NCI-H82 treated with DMSO at 0.1 percent for 48 hours (cell line): ENCODE results near the gene SH3RF3.

Experiments
- DNase-seq: peaks from one replicate; lab custom pipeline; 2025; ENCODE audit not compliant: unreplicated experiment; lab: John Stamatoyannopoulos, UW

The SH3RF3 gene

DNA sequence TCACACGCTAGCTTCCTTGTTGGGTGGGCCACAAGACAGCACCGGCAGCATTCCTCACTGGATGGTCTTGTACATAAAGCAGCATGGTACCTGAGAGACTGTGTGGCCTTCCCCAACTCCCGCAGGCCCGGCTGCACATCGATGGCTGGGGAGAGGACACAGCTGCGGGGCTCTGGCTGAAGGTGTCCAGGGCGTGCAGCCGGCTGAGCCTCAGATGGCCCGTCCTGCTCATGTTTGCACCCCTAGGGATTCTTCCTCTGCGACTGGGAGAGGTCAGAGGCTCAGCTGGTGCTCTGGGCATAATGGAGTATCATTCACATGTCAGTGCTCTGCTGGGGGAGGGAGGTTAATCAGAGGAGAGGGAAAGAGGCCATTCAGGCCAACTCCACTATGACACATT is 276.9 kb downstream of the SH3RF3 start:
- no peak for DNase-seq

DNA sequence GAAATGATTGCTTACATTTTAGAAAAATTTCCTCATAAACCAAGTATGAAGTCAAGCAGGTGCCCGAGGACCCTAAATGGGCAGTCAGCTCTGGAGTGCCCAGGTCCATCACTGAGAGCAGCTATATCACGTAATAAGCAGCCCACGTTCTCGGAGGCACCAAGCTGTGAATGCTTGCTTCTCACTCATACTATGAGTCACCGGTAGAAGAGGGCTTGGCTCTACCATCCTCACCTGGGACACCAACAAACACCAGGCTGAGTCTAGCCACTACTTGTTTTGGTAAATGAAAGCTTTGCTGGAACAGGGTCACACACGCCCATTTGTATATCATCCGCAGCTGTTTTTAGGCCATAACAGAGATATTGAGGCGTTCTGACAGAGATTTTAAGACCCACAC is 277.3 kb downstream of the SH3RF3 start:
- no peak for DNase-seq

DNA sequence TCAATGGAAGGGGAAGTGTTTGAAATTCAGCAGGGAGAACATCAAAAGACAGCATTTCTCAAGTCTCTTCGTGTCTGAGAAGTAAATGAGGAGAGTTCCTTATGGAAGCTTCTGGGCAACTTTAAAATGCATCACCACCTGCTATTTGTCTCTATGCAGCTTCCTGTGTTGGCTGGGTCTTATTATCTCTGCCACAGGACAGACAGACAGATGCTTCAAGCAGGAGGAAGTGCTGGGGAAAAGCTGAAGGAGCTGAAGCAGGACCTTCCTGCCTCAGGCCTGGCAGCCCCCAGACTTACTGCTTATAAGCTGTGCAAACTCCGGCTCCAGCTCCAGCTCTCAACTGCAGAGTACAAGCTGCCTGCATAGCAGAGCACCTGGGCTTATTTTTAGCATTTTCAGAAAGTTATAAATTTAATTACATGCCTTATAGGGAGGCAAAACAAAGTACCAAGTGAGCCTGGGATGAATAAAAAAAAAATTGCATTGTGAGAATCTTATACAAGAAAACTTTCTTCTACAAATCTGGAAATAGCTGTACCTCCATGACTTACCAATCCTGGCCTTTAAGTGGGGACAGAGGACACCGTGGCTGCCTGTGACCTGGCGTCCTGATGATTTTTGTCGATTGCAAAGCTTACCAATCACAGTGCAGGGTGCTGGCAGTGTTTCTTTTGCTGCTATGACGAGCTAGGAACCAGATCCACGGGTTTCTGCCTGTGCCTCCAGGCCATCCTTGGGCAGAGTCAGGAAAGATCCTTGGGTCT is 278.5 kb downstream of the SH3RF3 start:
- DNase-seq, result no peak

DNA sequence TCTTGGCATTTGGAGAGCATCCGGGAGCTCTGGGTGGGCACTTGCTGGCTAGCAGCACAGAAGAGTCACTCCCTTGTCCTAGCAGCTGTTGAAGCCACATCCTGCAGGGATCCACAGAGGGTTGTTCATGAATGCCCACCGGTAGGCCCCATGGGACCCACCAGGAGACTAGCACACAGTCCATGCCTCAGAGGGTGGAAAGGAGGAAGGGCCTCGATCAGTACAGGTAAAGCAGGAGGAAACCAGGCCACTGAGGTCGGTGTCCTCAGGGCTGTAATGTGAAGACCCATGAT is 279.0 kb downstream of the SH3RF3 start:
- no peak for DNase-seq

DNA sequence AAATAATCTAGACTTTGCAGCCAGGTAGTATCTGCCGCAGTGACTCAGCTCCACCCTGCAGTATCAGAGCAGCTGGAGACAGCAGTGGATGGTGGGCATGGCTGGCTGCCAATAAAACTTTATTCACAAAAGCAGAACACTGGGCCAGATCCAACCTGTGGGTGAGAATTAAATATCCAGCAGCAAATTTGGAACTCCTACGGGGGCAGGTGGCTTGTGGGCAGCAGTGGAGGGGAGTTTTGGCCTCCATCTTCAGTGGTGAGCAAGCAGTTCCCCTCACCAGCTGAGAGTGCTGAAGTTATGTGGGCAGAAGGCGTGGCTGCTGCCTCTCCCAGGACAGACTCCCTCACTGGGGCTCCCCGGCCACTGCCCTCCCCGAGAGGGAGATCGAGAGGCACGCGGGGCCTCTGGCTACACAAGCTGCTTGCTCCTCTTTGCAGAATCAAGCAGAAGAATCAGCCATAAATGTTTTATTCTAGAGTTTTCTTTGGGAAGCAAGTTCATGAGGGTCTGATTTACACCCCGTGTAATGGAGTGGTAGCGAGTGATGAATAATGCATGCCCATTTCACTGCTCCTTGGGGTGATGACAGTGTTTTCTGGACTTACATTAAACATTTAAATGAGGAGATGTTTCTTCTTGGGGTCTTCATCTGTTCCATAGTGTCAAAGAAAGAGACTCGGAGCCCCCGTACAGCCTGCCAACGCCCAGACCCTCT is 280.5 kb downstream of the SH3RF3 start:
- DNase-seq, result no peak

DNA sequence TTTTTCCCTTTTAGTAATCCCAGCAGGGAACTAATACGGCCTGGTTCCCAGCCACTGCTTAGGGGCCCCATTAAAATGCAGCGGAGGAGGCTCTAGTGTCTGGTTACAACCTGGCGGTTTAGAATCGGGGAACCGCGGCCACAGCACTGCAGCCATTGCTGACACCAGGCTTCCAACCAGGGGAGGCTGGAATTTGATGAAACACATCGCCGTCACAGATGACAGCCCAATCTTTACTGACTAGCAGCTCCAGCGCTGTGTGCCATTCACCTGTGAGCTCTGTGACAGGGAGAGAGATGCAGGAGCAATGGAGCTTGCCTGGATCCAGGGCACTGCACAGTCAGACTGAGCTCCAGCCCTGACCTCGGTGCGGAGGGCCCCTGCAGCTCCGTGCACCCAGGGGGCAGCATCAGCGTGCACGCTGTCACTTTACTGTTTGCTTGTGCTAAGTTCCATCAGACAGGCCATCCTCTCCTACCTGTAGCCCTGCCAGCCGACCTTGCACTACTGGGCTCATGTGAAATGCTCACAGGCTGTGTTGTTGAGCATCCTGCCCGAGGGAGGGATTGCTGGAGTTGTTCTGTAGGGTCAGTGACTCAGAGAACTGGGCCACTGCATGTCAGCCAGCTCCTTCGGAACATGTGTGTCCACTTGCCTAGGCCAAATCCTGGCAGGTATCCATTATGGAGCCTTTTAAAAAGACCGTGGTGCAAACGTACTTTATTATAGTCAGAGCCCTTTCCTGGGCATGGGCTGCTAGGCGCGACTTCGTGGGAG is 281.2 kb downstream of the SH3RF3 start:
- DNase-seq, result no peak

DNA sequence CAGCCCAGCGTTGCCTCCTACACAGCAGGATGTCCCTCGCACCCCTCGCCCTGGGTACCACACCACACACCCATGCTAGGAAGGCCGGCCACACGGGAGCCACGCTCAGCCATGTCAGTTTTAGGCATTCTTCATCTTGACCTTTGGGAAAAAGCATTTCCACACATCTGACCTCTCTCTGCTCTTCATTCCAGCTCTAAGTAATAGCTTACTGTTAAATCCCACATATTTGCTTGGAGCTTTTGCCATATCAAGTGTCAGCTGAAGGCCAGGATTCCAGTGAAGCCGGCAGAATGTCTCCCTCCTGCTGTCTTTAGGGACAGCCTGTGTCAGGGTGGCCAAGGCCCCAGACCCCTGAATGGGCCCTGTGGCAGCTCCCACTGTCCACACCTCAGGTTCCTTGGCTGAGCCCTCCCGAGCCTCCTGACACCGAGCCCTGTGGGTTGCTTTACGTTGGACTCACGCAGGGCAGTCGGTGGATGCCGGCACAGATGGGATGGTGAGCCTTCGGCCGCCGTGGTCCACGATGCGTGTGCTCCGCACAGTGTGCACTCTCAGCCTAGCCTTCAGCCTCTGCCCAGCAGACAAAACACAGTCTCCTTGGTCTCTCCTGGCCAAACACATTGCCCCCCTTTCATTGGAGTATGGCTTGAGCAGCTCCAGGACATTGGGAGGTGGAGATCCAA is 282.8 kb downstream of the SH3RF3 start:
- DNase-seq, result no peak

DNA sequence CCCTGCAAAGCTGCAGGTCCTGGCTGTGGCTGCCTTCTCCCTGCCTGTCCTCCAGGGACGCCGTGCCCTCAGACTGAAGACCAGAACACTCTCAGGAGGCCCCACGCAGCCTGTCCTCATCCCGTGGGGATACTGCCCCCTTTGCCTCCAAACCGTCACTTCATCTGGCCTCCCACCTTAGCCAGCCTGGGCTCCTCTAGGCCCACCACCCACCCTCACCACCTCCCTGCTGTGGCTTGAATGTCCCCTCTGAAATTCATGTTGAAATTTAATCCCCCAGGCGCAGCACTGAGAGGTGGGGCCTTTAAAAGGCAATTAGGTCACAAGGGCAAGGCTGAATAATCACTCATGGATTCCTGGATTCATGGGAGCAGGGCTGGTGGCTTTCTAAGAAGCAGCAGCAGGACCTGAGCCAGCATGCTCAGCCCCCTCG is 286.6 kb downstream of the SH3RF3 start:
- peak; percentile 1 for DNase-seq

DNA sequence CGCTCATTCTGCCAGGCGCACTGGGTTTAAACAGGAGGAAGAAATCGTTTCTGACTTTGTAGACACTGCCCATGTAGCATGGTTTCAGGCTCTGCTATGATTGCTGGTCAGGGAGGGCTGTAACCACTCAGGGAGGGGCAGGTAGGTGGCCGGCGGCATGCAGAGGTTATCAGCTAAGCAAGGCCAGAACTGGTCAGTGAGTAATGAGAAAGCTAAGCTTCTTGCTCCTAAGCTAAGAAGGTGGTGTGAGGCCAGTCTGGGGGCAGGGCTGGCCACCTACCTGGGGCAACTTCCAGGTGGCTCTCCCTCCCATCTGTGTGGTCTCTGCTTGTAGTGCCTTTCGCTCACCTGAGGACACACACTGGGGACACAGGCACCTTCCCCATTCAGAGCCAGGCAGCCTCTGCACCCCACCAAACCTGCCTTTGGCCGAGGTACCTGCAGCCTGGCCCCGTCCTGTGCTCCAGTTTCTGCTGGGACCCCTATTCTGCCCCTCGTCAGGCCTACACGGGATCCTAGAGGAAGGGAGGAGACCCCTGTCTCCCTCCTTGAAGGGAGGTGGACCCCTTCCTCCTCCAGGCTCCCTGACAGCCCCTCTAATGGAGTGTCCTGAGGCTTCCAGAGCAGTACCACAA is 288.8 kb downstream of the SH3RF3 start:
- no peak for DNase-seq

DNA sequence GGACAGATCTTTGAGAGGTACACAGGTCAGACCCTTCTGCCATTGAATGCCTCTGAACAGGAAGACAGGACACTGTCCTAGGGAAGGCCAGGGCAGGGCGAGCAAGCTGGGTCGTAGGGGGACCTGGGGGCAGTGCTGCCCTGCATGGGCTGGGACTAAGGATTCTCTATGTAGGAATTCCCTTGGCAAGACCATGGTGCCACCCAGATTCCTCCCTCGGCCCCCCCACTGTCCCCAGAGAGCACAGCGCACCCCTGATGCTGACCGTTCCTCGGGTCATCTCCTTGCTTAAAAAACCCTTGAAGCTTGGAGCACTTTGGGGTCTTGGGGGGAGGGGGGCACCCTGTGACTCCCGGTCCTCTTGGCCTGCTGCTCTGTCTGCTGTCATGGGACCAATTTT is 289.7 kb downstream of the SH3RF3 start:
- DNase-seq, result no peak

DNA sequence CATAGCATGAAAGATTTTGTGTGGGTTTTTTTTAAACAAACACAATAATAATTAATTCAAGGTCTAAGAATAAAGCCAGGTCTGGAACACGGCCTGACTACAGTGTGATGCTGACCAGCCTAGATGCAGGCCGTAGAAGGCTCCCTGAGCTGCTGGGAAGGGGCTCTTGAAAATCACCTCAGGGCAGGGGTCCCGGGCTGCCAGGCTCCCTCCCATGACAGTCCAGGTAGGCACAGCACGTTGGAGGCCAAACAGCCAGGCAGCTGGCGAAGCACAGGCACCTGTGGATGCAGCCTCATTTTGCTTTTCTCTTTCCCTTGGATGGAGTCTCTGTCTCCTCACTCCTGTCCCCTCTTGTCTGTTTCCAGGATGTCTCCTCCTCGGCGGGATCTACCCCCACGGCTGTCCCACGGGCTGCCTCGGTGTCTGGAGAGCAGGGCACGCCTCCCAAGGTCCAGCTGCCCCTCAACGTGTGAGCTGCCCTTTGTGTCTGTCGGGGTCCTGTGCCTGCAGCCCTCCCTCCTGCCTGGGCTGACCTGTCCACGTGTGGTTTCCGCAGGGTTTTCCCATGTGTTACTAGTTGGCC is 290.3 kb downstream of the SH3RF3 start:
- DNase-seq, result no peak

DNA sequence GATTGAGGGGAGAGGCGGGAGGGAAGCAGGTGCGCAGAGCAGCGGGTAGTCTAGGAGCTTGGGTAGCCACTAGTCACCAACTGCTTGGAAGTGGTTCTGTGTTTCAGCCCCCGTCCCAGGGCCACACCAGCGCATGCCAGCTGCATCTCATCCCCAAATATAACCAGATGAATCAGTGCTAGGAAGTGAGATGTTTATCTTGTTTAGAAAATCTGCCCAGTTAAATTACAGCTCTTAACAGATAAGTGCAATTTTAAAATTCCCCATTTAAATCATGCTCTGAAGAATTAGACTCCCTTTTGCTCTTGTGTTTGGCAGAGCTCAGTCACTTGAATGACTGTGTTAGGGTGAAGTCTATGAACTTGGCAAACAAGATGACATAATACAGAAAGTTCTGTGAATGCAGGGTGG is 291.0 kb downstream of the SH3RF3 start:
- DNase-seq, result no peak

DNA sequence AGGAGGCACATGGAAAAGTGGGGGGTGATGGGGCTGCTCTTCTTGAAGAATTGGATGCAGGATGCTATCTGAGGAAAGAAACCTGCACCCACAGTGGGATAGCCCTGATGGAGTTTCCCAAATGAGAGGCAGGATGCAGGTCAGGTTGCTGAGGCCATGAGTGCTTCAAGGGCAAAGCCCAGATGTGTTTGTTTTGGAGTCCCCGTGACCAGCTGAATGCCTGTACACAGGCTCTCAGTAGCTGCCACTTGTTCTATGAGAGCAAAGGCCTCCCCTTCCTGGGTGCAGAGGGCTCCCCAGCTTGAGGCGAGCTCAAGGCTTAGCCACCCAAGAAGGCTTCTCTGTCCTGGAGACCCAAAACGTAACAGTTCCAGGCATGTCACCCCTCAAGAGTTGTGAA is 292.1 kb downstream of the SH3RF3 start:
- DNase-seq, result no peak

DNA sequence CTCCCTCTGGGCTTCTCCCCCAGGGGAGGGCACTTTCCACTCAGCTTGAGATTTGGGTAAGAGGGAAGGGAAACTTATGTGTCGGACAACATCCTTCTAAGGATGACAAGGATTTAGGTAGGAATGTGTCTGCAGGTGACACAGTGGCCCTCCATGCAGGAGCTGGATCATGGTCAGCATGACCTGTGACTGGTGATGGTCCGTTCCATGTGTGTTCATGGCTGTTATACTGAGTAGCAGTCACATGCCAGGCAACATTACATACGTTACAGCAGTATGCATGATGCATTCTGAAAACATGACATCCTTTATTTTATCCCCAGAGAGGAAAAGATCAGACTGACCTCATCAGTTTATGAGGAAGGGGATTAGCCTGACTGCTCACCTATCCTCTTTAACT is 292.6 kb downstream of the SH3RF3 start:
- no peak for DNase-seq

DNA sequence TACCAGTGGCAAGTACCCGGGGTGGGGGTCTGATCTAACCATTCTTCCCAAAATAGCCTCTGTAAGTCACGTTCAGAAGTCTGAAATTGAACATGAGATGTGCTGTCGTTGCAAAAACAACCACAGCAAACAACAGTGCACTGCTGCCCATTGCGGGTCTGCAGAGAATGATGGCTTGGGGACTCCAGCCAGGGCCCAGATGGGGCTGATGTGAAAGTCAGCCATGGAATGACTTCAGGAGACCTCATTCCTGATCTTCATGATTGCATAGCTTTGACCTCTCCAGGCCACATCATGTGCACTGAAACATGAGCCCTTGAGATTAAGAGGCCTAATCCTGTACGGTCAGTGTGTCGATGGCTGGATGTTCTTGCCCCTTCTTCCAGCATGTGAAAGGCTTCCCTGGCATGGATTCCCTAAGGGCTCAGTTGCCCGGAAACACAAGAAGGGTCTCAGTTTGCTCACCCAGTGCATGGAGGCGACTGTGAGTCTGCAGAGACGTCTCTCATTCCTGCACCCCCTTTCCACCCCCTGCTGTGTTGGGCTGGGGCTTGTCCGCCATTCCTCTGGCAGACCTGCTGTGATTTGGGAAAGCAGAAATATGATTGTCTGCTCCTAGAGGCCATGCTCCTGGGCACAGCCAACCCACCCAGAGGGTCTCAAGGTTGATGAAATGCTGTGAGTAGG is 293.2 kb downstream of the SH3RF3 start:
- DNase-seq, result no peak

DNA sequence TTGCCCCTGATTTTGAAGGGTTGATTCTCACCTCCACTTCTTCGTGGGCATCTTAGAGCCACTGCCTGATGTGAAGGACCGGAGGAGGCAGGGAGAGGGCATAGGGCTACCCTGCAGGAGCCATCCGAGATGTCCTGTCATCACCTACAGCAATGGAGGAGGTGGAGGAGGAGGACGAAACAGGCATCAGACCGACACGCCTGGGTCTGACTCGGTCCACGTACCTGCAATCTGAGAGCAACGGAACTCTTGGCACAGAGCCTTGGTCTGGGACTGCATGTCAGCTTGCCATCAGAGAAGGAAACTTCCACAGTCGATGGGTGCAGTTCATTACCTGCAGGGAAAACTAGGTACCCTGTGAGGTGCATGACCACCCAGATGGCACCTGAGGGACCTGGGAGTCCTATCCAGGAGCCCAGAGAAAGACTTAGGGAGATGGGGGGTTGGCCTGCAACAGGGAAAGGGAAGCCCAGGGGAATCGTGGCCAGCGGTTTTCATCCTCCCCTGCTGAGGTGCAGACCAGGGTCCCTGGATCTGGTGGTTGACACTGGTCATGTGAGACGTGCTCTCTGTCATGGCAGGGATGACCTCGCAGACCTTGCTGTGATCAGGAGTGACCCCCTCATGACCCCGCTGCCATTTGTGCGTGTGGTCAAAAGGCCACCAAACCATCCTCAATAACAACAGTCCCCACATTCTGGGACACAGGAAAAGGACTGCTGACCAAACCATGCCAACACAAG is 293.9 kb downstream of the SH3RF3 start:
- DNase-seq, result no peak

DNA sequence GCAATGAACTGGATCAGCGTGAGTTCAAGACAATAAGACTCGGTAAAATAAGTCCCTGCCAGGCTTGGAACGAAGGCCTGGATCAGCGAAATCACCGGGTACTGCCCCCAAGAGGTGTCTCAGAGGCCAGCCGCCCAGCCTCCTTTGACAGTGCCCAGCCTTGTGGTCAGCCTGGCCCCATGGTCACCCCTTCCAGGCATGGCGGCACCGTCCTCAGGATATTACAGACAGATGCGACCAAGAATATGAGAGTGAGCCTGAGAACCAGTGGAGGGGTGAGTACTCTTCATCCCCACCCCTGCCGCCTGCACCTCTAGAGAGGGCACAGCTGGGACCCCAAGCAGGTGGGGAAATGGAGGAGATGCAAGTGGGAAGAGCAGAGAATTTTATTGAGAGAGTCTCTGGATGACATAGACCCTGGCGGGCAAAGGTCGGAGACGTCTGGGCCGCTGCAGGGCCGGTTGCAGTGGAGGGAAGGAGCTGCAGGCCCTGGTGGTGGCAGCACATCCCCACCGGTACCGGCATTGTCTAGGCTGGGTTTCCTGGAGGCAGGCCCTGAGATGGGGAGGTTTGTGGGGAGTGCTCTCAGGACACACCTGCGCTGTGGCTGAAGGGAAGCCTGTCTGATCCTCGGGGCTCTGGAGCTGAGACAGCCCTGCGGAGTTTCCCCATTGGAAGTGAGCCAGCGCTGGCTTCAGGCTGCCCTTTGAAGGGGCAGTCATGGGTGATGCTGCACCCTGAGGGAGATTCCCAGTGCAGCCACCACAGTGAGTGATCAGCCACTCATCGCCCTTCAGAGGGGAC is 294.8 kb downstream of the SH3RF3 start:
- no peak for DNase-seq

DNA sequence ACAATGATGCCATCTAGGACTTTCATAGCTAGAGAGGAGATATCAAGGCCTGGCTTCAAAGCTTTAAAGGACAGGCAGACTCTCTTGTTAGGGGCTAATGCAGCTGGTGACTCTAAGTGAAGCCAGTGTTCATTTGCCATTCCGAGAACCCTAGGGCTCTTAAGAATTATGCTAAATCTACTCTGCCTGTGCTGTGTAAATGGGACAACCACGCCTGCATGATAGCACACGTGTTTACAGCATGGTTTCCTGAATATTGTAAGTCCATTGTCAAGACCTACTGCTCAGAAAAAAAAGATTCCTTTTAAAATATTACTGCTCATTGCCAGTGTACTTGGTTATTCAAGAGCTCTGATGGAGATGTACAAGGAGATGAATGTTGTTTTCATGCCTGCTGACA is 296.4 kb downstream of the SH3RF3 start:
- no peak for DNase-seq

DNA sequence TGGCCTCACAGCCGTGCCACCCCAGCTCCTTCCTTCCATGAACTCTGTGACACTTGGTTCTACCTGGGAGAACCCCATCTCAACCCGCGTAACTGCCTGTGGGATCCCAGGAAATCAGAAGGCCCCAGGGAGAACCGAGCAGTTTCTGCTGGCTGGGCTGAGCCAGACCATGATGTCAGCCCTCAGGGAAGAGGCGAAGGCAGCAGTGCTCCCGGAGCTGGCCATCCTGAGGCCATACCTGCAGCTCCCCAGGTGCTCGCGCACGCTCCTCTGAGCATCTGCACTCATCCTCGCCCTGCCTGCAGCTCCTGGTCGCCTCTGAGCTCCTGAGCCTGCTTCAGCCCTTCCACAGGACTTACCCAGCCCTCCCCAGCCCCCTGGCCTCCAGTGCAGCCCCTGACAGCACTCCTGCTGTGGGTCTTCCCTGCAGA is 298.7 kb downstream of the SH3RF3 start:
- no peak for DNase-seq
